Dendritic cell treated with granulocyte-macrophage colony-stimulating factor and Interleukin-4, amounts not matched to agents 40 ng/mL and 50 ng/mL, for 4 days (primary cell): ENCODE data around the gene OR13H1.
"Not testable (repeated sequence)": the region's sequence is repeated elsewhere in the genome, so short reads cannot be mapped to it uniquely, and the experiment has no call there.

Experiments
- H3K27ac Mint-ChIP-seq: one replicate; pipeline ENCODE4 v1.8.0; 2022; ENCODE audit warnings: mild to moderate bottlenecking, mixed read lengths
- H3K27me3 Mint-ChIP-seq: one replicate; pipeline ENCODE4 v1.8.0; 2022; ENCODE audit warnings: mild to moderate bottlenecking, mixed read lengths
- H3K36me3 Mint-ChIP-seq: one replicate; pipeline ENCODE4 v1.8.0; 2022; ENCODE audit warnings: low read depth, mixed read lengths
- H3K4me1 Mint-ChIP-seq: one replicate; pipeline ENCODE4 v1.8.0; 2022; ENCODE audit warnings: low read depth, mixed read lengths
- H3K4me3 Mint-ChIP-seq: one replicate; pipeline ENCODE4 v1.8.0; 2022; ENCODE audit warnings: mild to moderate bottlenecking, moderate library complexity, mixed read lengths
- H3K9me3 Mint-ChIP-seq: one replicate; pipeline ENCODE4 v1.8.0; 2022; ENCODE audit warnings: mixed read lengths
- intact Hi-C: fragments of 100-400 bp; cut with micrococcal nuclease; formaldehyde crosslinking; loops from one replicate; pipeline ENCODE4 v1.15.0; 2022

The OR13H1 gene

GRCh38 chrX:131543774-131544173 lies at the start of gene OR13H1:
TSS of gene OR13H1 (plus strand) at chrX:131544074. CDS start at chrX:131544074, 0 bp downstream.
- no peaks in the 10 kb centered on the region for H3K36me3 Mint-ChIP-seq
- no peaks in the 10 kb centered on the region for H3K4me1 Mint-ChIP-seq
- no peaks in the 10 kb centered on the region for H3K27me3 Mint-ChIP-seq
- intact Hi-C loops = no loop called here
- H3K27ac Mint-ChIP-seq = no peak within 1 kb of the TSS
- no peaks in the 10 kb centered on the region for H3K9me3 Mint-ChIP-seq
- no peak within 1 kb of the TSS for H3K4me3 Mint-ChIP-seq

GRCh38 chrX:131501556-131501955 lies 42.3 kb upstream of the OR13H1 start:
- H3K9me3 Mint-ChIP-seq, H3K27me3 Mint-ChIP-seq, intact Hi-C loops, H3K36me3 Mint-ChIP-seq, H3K4me3 Mint-ChIP-seq, H3K27ac Mint-ChIP-seq, H3K4me1 Mint-ChIP-seq: not testable (repeated sequence)

GRCh38 chrX:131513159-131513914 lies 30.5 kb upstream of the OR13H1 start:
- Mint-ChIP-seq H3K27me3 (no peaks in the 10 kb centered on the region), H3K27ac (no peak overlapping the region), H3K9me3 (no peaks in the 10 kb centered on the region), H3K36me3 (no peaks in the 10 kb centered on the region), H3K4me3 (no peak overlapping the region), H3K4me1 (no peaks in the 10 kb centered on the region)
- intact Hi-C loops = no loop called here

- no peak overlapping the region for H3K27ac Mint-ChIP-seq
- H3K4me1 Mint-ChIP-seq = no peaks in the 10 kb centered on the region
- no peak overlapping the region for H3K4me3 Mint-ChIP-seq
- no peaks in the 10 kb centered on the region for H3K36me3 Mint-ChIP-seq
- intact Hi-C loops = no loop called here
- peaks cover 14% of the 10 kb centered on the region for H3K9me3 Mint-ChIP-seq
- no peaks in the 10 kb centered on the region for H3K27me3 Mint-ChIP-seq
Measured at GRCh38 chrX:131521824-131522223, 22.1 kb upstream of the OR13H1 start.

GRCh38 chrX:131544218-131544617 lies 344 bp downstream of the OR13H1 start:
- Mint-ChIP-seq H3K9me3 (no peaks in the 10 kb centered on the region), H3K27me3 (no peaks in the 10 kb centered on the region), H3K4me1 (no peaks in the 10 kb centered on the region), H3K4me3 (no peak overlapping the region), H3K36me3 (no peaks in the 10 kb centered on the region), H3K27ac (no peak overlapping the region)
- intact Hi-C loops = no loop called here

GRCh38 chrX:131549011-131549410 lies 5.1 kb downstream of the OR13H1 start:
- no peaks in the 10 kb centered on the region for H3K4me1 Mint-ChIP-seq
- no peak overlapping the region for H3K4me3 Mint-ChIP-seq
- H3K9me3 Mint-ChIP-seq = peaks cover 6% of the 10 kb centered on the region

GRCh38 chrX:131552453-131552852 lies 8.6 kb downstream of the OR13H1 start:
- intact Hi-C loops, H3K36me3 Mint-ChIP-seq, H3K27ac Mint-ChIP-seq: not testable (repeated sequence)

More at GRCh38 chrX:131549011-131549410, 5.1 kb downstream of the OR13H1 start:
- no peak overlapping the region for H3K27ac Mint-ChIP-seq
- intact Hi-C loops = no loop called here
- no peaks in the 10 kb centered on the region for H3K27me3 Mint-ChIP-seq
- no peaks in the 10 kb centered on the region for H3K36me3 Mint-ChIP-seq

GRCh38 chrX:131558562-131558961 lies 14.7 kb downstream of the OR13H1 start:
- H3K4me3 Mint-ChIP-seq = no peak overlapping the region
- peaks cover 7% of the 10 kb centered on the region for H3K9me3 Mint-ChIP-seq
- no peak overlapping the region for H3K27ac Mint-ChIP-seq
- no peaks in the 10 kb centered on the region for H3K36me3 Mint-ChIP-seq
- H3K4me1 Mint-ChIP-seq = no peaks in the 10 kb centered on the region
- H3K27me3 Mint-ChIP-seq = no peaks in the 10 kb centered on the region
- intact Hi-C loops = no loop called here

More at GRCh38 chrX:131552453-131552852, 8.6 kb downstream of the OR13H1 start:
- not testable (repeated sequence) for H3K4me1 Mint-ChIP-seq, H3K9me3 Mint-ChIP-seq, H3K27me3 Mint-ChIP-seq, H3K4me3 Mint-ChIP-seq

- no peak overlapping the region for H3K4me3 Mint-ChIP-seq
- H3K27ac Mint-ChIP-seq = no peak overlapping the region
- intact Hi-C loops = no loop called here
- H3K27me3 Mint-ChIP-seq = no peaks in the 10 kb centered on the region
- H3K4me1 Mint-ChIP-seq = no peaks in the 10 kb centered on the region
- no peaks in the 10 kb centered on the region for H3K9me3 Mint-ChIP-seq
- H3K36me3 Mint-ChIP-seq = no peaks in the 10 kb centered on the region
Measured at GRCh38 chrX:131564553-131565229, 20.8 kb downstream of the OR13H1 start.

GRCh38 chrX:131565909-131566308 lies 22.0 kb downstream of the OR13H1 start:
- no peak overlapping the region for H3K27ac Mint-ChIP-seq
- no peaks in the 10 kb centered on the region for H3K27me3 Mint-ChIP-seq
- intact Hi-C loops = no loop called here
- H3K4me1 Mint-ChIP-seq = no peaks in the 10 kb centered on the region
- no peak overlapping the region for H3K4me3 Mint-ChIP-seq
- no peaks in the 10 kb centered on the region for H3K36me3 Mint-ChIP-seq
- H3K9me3 Mint-ChIP-seq = no peaks in the 10 kb centered on the region

GRCh38 chrX:131571348-131571747 lies 27.5 kb downstream of the OR13H1 start:
- Mint-ChIP-seq H3K4me3 (no peak overlapping the region), H3K27ac (no peak overlapping the region), H3K27me3 (no peaks in the 10 kb centered on the region), H3K4me1 (no peaks in the 10 kb centered on the region), H3K36me3 (no peaks in the 10 kb centered on the region), H3K9me3 (no peaks in the 10 kb centered on the region)
- intact Hi-C loops = no loop called here

GRCh38 chrX:131572372-131573014 lies 28.6 kb downstream of the OR13H1 start:
- Mint-ChIP-seq H3K27ac (no peak overlapping the region), H3K4me1 (no peaks in the 10 kb centered on the region), H3K4me3 (no peak overlapping the region), H3K9me3 (no peaks in the 10 kb centered on the region), H3K27me3 (no peaks in the 10 kb centered on the region), H3K36me3 (no peaks in the 10 kb centered on the region)
- intact Hi-C loops = no loop called here

- no peaks in the 10 kb centered on the region for H3K27me3 Mint-ChIP-seq
Measured at GRCh38 chrX:131577413-131577812, 33.5 kb downstream of the OR13H1 start.

GRCh38 chrX:131577999-131578734 lies 34.3 kb downstream of the OR13H1 start:
- H3K27me3 Mint-ChIP-seq = no peaks in the 10 kb centered on the region
- no peaks in the 10 kb centered on the region for H3K36me3 Mint-ChIP-seq
- intact Hi-C loops = no loop called here
- no peak overlapping the region for H3K27ac Mint-ChIP-seq
- H3K4me1 Mint-ChIP-seq = no peaks in the 10 kb centered on the region
- H3K4me3 Mint-ChIP-seq = no peak overlapping the region
- H3K9me3 Mint-ChIP-seq = no peaks in the 10 kb centered on the region

More at GRCh38 chrX:131577413-131577812, 33.5 kb downstream of the OR13H1 start:
- H3K4me1 Mint-ChIP-seq = no peaks in the 10 kb centered on the region
- intact Hi-C loops = no loop called here
- H3K9me3 Mint-ChIP-seq = no peaks in the 10 kb centered on the region
- H3K4me3 Mint-ChIP-seq = no peak overlapping the region
- H3K27ac Mint-ChIP-seq = no peak overlapping the region
- no peaks in the 10 kb centered on the region for H3K36me3 Mint-ChIP-seq
